Epithelial cell of prostate (primary cell): ENCODE data around the gene PRND.

Experiments used
- DNase-seq: peaks from one replicate; pipeline ENCODE4 v3.0.0-alpha.2; 2011; ENCODE audit warnings: low read depth, low spot score
- H3K27ac ChIP-seq: fragments of 450-650 bp; 2 replicates; pipeline ENCODE4 v1.5.1; 2017; ENCODE audit warnings: mild to moderate bottlenecking

The PRND gene

GRCh38 chr20:4721719-4722118 is at the start of gene PRND:
Gene PRND (plus strand): TSS chr20:4721909. CDS start chr20:4724552, 2,643 bp downstream.
- no peak within 1 kb of the TSS for H3K27ac ChIP-seq
- DNase-seq = no peak

- DNase-seq = no peak
- H3K27ac ChIP-seq = no peak overlapping the region
Observed at GRCh38 chr20:4672948-4673347, 48.8 kb upstream of the PRND start.

DNA sequence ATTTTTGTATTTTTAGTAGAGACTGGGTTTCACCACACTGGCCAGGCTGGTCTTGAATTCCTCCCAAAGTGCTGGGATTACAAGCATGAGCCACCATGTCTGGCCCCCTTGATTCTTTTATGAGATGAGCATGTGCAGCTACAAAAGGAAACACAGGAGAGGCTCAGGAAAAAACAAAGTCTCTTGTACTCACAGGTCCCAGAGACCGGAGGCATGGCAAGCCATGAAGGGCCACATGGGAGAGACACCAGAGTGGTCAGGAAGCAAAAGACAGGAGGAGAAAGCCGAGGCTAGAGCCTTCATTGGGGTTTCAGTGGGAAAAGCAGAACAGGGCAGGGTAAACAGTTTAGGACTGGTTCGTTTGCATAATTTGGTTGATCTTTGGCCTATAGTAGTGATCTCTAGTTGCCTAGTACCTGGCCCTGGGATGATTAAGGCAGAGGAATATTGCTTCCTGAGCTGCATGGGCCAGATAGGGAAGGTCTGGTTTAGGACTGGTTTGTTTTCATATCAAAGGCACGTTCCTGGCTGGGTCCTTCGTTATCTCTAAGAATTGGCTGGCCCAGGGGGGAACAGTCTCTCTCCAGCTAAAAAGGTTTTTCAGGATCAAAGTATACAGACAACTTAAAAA is 48.2 kb upstream of the PRND start:
- DNase-seq = no peak

DNA sequence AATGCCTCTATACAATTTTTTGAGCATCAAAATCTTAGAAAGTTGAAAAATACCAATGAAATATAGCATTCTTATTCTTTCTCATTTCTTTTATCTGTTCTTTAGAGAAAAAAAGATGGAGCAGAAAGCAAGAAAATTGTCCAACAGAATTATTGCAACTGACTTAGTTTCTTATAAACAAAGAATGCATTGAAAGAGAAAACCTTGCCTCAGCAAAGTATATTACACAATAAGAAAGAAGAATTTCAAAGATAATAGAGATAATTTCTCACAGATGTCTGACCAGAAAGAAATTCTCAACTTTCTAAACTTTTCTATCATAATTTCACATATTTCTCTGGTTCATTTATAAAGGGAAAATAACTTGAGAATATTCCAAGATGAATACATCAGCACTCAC is 47.0 kb upstream of the PRND start:
- DNase-seq = no peak
- H3K27ac ChIP-seq = no peak overlapping the region

More for the DNA sequence above, 48.2 kb upstream of the PRND start:
- H3K27ac ChIP-seq = no peak overlapping the region

- no peak overlapping the region for H3K27ac ChIP-seq
- DNase-seq = no peak
Observed at GRCh38 chr20:4677846-4678245, 43.9 kb upstream of the PRND start.

- no peak for DNase-seq
- H3K27ac ChIP-seq = peak overlapping the region; percentile 55
Observed at GRCh38 chr20:4681401-4681800, 40.3 kb upstream of the PRND start.

GRCh38 chr20:4681991-4682401 is 39.7 kb upstream of the PRND start:
- H3K27ac ChIP-seq = peak overlapping the region; percentile 55
- peak; percentile 72 for DNase-seq

- peak overlapping the region; percentile 55 for H3K27ac ChIP-seq
- no peak for DNase-seq
Observed at GRCh38 chr20:4682682-4683081, 39.0 kb upstream of the PRND start.

DNA sequence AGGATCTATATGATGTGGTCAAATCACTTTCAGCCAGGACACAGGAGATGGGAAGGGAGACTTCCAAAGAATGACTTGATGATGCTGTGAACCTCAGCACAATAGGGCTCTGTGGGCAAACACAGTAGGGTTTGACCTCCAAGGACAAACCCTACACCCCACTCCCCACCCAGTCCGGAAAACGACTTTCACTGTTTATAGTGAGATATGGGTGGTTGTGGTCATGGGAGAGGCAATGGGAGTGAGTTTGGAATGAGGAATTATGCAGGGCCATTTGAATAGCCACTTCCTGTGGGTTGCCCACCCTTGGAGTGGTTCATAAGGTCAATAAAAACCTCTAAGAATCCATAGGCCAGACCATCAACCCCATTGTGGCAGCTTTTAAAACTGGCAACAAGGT is 38.4 kb upstream of the PRND start:
- no peak overlapping the region for H3K27ac ChIP-seq
- DNase-seq = no peak

- DNase-seq = peak; percentile 52
- peak overlapping the region; percentile 98 for H3K27ac ChIP-seq
Observed at GRCh38 chr20:4684837-4685413, 36.8 kb upstream of the PRND start.

- no peak for DNase-seq
- H3K27ac ChIP-seq = peak overlapping the region; percentile 98
Observed at GRCh38 chr20:4685923-4686221, 35.8 kb upstream of the PRND start.

GRCh38 chr20:4688305-4688704 is 33.4 kb upstream of the PRND start:
- no peak for DNase-seq
- peak overlapping the region; percentile 98 for H3K27ac ChIP-seq

DNA sequence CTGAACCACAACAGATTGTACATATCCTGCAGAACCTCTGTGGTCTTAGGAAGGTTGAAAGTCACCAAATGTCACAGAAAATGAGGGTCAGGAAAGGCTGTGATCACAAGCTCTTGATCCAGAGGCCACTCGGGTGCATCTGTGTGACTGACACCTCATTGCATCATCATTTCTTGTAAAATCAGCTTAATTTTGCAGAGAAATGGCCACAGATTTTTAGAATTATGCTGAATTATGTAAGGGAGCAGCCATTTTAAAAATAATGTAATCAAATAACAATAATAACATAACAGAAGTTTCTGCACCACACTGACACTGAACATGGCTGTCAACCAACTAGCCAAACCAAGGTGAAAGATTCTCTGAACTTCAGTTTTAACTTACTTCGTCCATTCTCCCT is 32.5 kb upstream of the PRND start:
- DNase-seq = no peak
- H3K27ac ChIP-seq = peak overlapping the region; percentile 98

DNA sequence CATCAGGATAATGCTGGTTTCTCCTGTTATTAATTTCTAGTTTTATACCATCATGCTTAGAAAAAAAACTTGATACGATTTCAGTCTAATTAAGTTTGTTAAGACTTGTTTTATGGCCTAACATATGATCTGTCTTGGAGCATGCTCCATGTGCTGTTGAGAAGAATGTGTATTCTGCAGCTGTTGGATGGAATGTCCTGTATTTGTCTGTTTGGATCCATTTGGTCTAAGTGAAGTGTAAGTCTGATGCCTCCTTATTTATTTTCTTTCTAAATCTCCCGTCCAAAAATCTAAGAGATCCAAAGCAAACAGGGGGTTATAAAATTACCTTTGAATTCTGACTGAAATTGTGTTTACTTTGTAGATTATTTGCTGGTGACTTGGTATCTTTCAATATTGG is 30.0 kb upstream of the PRND start:
- no peak for DNase-seq
- H3K27ac ChIP-seq = peak overlapping the region; percentile 98

GRCh38 chr20:4694076-4694475 is 27.6 kb upstream of the PRND start:
- no peak for DNase-seq
- peak overlapping the region; percentile 98 for H3K27ac ChIP-seq

DNA sequence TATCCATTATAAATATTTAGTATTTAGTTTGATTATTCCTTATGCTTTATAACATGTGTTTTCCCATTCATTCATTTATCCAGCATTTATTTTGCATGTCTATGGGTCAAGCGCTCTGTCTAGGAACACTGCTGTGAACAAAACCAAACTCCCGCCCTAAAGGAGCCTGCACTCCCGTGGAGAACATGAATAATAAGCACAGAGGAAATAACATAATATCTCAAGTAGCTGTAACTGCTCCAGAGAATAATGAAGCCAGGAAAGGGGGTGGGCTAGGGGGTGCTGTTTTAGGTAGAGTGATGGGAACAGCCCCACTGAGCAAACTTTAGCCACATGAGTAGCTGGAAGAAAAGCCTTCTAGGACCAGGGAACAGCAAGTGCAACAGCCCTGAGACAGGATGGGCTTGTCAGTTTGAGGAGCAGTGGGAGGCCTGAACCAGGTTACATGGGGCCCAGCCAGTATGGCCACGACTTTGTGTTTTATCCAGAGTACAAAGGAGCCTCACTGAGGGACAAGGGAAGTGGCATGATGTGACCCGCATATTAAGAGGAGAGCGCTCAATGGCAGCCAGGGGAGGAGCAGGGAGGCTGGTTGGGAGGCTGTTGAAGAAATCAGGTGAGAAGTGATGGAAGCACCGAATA is 24.4 kb upstream of the PRND start:
- DNase-seq = no peak
- H3K27ac ChIP-seq = no peak overlapping the region

- no peak overlapping the region for H3K27ac ChIP-seq
- DNase-seq = no peak
Observed at GRCh38 chr20:4697831-4698221, 23.9 kb upstream of the PRND start.

GRCh38 chr20:4699216-4699615 is 22.5 kb upstream of the PRND start:
- no peak overlapping the region for H3K27ac ChIP-seq
- DNase-seq = no peak

- H3K27ac ChIP-seq = peak overlapping the region; percentile 11
- DNase-seq = no peak
Observed at GRCh38 chr20:4699957-4700356, 21.8 kb upstream of the PRND start.

GRCh38 chr20:4702562-4703280 is 19.0 kb upstream of the PRND start:
- peak overlapping the region; percentile 46 for H3K27ac ChIP-seq
- no peak for DNase-seq

GRCh38 chr20:4703281-4703676 is 18.4 kb upstream of the PRND start:
- H3K27ac ChIP-seq = peak overlapping the region; percentile 46
- DNase-seq = no peak
